ENCODE measurements around the gene PLOD3. TPM values are rescaled to one million over a fixed set of nuclear protein-coding genes. Genes with fewer than 3 reads are reported as not detected.

Gene PLOD3
- total RNA-seq, 1 experiment from 2014 or later, result 48.3 TPM

DNA sequence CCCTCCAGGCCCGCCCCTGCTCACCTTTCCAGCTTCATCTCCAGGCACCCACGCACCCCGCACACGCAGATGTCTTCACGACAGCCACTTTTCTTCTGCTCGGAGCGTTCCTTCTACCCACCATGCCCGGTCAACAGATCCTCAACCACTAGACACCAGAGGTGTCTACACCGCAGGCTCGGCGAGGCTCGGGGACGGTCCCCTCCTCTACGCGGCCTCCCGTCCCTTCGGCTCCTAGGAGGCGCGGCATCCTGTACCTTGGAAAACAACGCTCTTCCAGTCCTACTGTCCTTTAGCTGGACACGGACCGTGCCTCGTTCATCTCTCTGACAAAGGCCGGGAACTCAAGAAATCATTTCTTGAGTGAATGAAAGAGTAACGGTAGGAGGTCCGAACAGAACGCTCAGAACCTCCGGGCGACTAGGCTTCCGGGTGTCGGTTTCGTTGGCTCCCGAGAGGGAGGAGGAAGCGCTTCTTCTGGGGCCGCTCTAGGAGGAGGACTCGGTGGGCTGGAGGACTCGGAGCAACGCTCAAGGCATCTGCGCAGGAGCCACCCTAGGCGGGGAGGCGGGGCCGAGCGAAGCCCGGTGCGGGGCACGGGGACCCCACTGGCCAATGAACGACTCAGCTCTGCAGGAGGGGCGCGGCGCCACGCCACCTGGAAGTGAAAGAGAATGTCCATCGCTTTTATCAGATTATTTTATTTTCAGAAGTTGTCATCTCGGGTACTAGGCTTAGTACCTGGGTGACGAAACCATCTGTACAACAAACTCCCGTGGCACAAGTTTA, 34.7 kb upstream of the PLOD3 start (continued):
- TF ChIP-seq, protein P1, sequence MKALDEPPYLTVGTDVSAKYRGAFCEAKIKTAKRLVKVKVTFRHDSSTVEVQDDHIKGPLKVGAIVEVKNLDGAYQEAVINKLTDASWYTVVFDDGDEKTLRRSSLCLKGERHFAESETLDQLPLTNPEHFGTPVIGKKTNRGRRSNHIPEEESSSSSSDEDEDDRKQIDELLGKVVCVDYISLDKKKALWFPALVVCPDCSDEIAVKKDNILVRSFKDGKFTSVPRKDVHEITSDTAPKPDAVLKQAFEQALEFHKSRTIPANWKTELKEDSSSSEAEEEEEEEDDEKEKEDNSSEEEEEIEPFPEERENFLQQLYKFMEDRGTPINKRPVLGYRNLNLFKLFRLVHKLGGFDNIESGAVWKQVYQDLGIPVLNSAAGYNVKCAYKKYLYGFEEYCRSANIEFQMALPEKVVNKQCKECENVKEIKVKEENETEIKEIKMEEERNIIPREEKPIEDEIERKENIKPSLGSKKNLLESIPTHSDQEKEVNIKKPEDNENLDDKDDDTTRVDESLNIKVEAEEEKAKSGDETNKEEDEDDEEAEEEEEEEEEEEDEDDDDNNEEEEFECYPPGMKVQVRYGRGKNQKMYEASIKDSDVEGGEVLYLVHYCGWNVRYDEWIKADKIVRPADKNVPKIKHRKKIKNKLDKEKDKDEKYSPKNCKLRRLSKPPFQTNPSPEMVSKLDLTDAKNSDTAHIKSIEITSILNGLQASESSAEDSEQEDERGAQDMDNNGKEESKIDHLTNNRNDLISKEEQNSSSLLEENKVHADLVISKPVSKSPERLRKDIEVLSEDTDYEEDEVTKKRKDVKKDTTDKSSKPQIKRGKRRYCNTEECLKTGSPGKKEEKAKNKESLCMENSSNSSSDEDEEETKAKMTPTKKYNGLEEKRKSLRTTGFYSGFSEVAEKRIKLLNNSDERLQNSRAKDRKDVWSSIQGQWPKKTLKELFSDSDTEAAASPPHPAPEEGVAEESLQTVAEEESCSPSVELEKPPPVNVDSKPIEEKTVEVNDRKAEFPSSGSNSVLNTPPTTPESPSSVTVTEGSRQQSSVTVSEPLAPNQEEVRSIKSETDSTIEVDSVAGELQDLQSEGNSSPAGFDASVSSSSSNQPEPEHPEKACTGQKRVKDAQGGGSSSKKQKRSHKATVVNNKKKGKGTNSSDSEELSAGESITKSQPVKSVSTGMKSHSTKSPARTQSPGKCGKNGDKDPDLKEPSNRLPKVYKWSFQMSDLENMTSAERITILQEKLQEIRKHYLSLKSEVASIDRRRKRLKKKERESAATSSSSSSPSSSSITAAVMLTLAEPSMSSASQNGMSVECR (CRISPR knock-in tag; IDR thresholded peaks at IDR 0.05; ENCODE audit: borderline replicate concordance), result peak; percentile 64; the same call in 1 of the 2 replicates
- TF ChIP-seq SP1 (CRISPR knock-in tag; conservative IDR thresholded peaks at IDR 0.05), result 0 out of 2 replicates have a peak, but pooled peaks have one; percentile 22
- peak; percentile 48; the same call in 1 of the 2 replicates for TF ChIP-seq FOXP1 (CRISPR knock-in tag; IDR thresholded peaks at IDR 0.05; ENCODE audit: borderline replicate concordance)
- peak; percentile 41; the same call in 1 of the 2 replicates for TF ChIP-seq FOXP4 (CRISPR knock-in tag; IDR thresholded peaks at IDR 0.05)
- no peak for TF ChIP-seq ESRRA (CRISPR knock-in tag; IDR thresholded peaks at IDR 0.05; ENCODE audit: borderline replicate concordance)
- TF ChIP-seq, protein P2, sequence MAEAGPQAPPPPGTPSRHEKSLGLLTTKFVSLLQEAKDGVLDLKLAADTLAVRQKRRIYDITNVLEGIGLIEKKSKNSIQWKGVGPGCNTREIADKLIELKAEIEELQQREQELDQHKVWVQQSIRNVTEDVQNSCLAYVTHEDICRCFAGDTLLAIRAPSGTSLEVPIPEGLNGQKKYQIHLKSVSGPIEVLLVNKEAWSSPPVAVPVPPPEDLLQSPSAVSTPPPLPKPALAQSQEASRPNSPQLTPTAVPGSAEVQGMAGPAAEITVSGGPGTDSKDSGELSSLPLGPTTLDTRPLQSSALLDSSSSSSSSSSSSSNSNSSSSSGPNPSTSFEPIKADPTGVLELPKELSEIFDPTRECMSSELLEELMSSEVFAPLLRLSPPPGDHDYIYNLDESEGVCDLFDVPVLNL (CRISPR knock-in tag; IDR thresholded peaks at IDR 0.05; ENCODE audit: borderline replicate concordance, low read depth), result no peak
- TF ChIP-seq JUN (CRISPR knock-in tag; IDR thresholded peaks at IDR 0.05), result no peak
- TF ChIP-seq PREB (CRISPR knock-in tag; IDR thresholded peaks at IDR 0.05; ENCODE audit: borderline replicate concordance), result no peak
- TF ChIP-seq TEAD1 (CRISPR knock-in tag; IDR thresholded peaks at IDR 0.05), result 0 out of 2 replicates have a peak, but pooled peaks have one; percentile 11
- TF ChIP-seq, protein P3, sequence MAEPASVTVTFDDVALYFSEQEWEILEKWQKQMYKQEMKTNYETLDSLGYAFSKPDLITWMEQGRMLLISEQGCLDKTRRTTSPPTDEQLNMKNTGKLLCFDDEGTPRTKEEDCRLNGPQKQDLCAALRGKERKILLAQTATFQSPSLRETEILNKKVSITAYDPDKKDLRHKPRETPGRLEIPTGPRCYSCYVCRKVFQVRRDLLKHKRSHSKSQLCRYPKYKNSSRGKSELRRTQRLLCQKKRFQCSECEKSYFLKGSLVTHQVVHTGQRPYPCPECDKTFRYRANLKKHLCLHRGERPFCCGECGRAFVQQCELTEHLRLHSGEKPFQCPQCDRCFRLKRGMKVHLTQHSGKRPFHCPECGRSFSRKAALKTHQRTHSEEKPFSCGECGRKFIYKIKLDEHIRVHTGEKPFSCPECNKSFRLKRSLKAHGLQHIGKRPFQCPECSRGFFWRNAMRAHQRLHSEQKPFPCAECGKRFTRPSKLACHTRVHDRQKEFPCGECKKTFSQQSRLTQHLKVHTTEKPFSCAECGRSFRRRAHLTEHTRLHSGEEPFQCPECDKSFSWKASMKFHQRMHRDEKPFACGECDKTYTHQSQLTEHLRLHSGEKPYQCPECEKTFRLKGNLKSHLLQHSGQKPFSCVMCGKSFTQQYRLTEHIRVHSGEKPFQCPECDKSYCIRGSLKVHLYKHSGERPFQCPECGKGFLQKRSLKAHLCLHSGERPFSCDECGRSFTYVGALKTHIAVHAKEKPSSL (CRISPR knock-in tag; conservative IDR thresholded peaks at IDR 0.05), result no peak
- no peak for TF ChIP-seq E2F1 (CRISPR knock-in tag; IDR thresholded peaks at IDR 0.05)
- peak; percentile 60 for TF ChIP-seq FOXK1 (CRISPR knock-in tag; IDR thresholded peaks at IDR 0.05)
- no peak for TF ChIP-seq CREB1 (CRISPR knock-in tag; IDR thresholded peaks at IDR 0.05)
- TF ChIP-seq, protein P4, sequence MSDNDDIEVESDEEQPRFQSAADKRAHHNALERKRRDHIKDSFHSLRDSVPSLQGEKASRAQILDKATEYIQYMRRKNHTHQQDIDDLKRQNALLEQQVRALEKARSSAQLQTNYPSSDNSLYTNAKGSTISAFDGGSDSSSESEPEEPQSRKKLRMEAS (CRISPR knock-in tag; IDR thresholded peaks at IDR 0.05), result peak; percentile 64; the same call in 1 of the 2 replicates
- no peak for TF ChIP-seq ZNF532 (CRISPR knock-in tag; IDR thresholded peaks at IDR 0.05; ENCODE audit: borderline replicate concordance)
- peak; percentile 63 for TF ChIP-seq ETV6 (CRISPR knock-in tag; IDR thresholded peaks at IDR 0.05)
- no peak for TF ChIP-seq CBFB (CRISPR knock-in tag; IDR thresholded peaks at IDR 0.05; ENCODE audit: low read depth)
- TF ChIP-seq ZNF263 (CRISPR knock-in tag; IDR thresholded peaks at IDR 0.05; ENCODE audit: low read depth), result peak; percentile 57; the same call in 1 of the 2 replicates
- TF ChIP-seq EMX1 (CRISPR knock-in tag; IDR thresholded peaks at IDR 0.05), result no peak
- no peak for TF ChIP-seq ZNF317 (CRISPR knock-in tag; IDR thresholded peaks at IDR 0.05; ENCODE audit: borderline replicate concordance, low read depth)

All from WTC11 (cell line).